ENCODE data around the gene LAPTM4A.

GRCh38 chr2:19990416-19990728 is 61.1 kb downstream of the LAPTM4A start:
- no peak for TF ChIP-seq CTCF (IDR thresholded peaks at IDR 0.05; ENCODE audit: insufficient read depth, low read depth, low read length)
- no peak for TF ChIP-seq EZH2 (IDR thresholded peaks at IDR 0.05; ENCODE audit: insufficient read depth, low read length)
